ENCODE data around the gene PLEKHA1.

PLEKHA1 gene

DNA sequence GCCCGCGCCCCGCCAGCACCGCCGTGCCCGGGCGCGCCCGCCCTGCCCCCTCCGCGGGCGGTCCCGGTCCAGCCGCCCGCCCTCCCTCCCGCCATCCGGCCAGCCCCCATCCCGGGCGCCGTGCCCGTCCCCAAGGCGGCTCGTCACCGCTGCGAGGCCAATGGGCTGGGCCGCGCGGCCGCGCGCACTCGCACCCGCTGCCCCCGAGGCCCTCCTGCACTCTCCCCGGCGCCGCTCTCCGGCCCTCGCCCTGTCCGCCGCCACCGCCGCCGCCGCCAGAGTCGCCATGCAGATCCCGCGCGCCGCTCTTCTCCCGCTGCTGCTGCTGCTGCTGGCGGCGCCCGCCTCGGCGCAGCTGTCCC, 86.8 kb downstream of the PLEKHA1 start, which contains the start of gene HTRA1:
Gene HTRA1 (plus strand): TSS at position 187 of the 362 bp plus-strand sequence. CDS start 100 bp downstream, at position 287.
- no peaks in the 10 kb centered on the region for H3K9me3 Mint-ChIP-seq
- no peak within 1 kb of the TSS for H3K27ac Mint-ChIP-seq
- peaks cover 16% of the 10 kb centered on the region for H3K27me3 Mint-ChIP-seq
- DNase-seq (ENCODE audit: low spot score in 2 of 2) (no peak), ATAC-seq (ENCODE audit: low read depth) (no peak)
- H3K4me3 Mint-ChIP-seq: no peak within 1 kb of the TSS
- no peaks in the 10 kb centered on the region for H3K36me3 Mint-ChIP-seq
- peaks cover 3% of the 10 kb centered on the region for H3K4me1 Mint-ChIP-seq

DNA sequence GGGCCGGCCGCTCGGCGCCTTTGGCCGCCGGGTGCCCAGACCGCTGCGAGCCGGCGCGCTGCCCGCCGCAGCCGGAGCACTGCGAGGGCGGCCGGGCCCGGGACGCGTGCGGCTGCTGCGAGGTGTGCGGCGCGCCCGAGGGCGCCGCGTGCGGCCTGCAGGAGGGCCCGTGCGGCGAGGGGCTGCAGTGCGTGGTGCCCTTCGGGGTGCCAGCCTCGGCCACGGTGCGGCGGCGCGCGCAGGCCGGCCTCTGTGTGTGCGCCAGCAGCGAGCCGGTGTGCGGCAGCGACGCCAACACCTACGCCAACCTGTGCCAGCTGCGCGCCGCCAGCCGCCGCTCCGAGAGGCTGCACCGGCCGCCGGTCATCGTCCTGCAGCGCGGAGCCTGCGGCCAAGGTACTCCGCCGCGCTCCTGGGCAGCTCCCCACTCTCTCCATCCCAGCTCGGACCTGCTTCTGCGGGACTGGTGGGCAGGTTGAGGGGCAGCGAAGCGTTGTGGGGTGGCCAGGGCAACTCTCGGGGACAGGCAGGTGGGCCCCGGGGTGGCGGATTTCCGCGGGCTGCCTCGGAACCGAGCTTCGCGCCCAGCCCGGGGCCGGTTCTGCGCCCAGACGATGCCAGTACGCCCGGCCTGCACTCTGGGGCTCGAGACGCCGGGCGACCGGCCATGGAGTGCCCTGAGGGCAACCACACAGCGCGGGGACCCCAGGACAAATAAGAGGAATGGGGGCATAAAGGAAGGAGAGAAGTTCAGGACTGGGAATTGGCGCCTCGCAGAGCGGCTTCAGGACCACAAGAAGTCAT, 87.4 kb downstream of the PLEKHA1 start:
- Mint-ChIP-seq H3K36me3 (no peaks in the 10 kb centered on the region), H3K4me1 (peaks cover 3% of the 10 kb centered on the region), H3K9me3 (no peaks in the 10 kb centered on the region), H3K4me3 (no peak overlapping the region), H3K27ac (no peak overlapping the region), H3K27me3 (peaks cover 16% of the 10 kb centered on the region)
- no peak for DNase-seq (ENCODE audit: low spot score in 2 of 2)
- no peak for ATAC-seq (ENCODE audit: low read depth)

- H3K36me3 Mint-ChIP-seq: no peaks in the 10 kb centered on the region
- H3K9me3 Mint-ChIP-seq: no peaks in the 10 kb centered on the region
- no peak overlapping the region for H3K27ac Mint-ChIP-seq
- no peak for DNase-seq (ENCODE audit: low spot score in 2 of 2)
- H3K4me1 Mint-ChIP-seq: peaks cover 3% of the 10 kb centered on the region
- no peak overlapping the region for H3K4me3 Mint-ChIP-seq
- peaks cover 12% of the 10 kb centered on the region for H3K27me3 Mint-ChIP-seq
- ATAC-seq (ENCODE audit: low read depth): no peak
Observed at GRCh38 chr10:122462533-122463465, 88.3 kb downstream of the PLEKHA1 start.

- Mint-ChIP-seq H3K4me1 (peaks cover 3% of the 10 kb centered on the region), H3K27me3 (peaks cover 12% of the 10 kb centered on the region), H3K4me3 (no peak overlapping the region), H3K9me3 (no peaks in the 10 kb centered on the region), H3K36me3 (no peaks in the 10 kb centered on the region), H3K27ac (no peak overlapping the region)
- no peak for DNase-seq (ENCODE audit: low spot score in 2 of 2)
- ATAC-seq (ENCODE audit: low read depth): no peak
Observed at GRCh38 chr10:122463466-122464249, 89.2 kb downstream of the PLEKHA1 start.

GRCh38 chr10:122464250-122464510, 89.7 kb downstream of the PLEKHA1 start:
- H3K27me3 Mint-ChIP-seq: peaks cover 10% of the 10 kb centered on the region
- ATAC-seq (ENCODE audit: low read depth) (no peak), DNase-seq (ENCODE audit: low spot score in 2 of 2) (no peak)
- peaks cover 3% of the 10 kb centered on the region for H3K4me1 Mint-ChIP-seq
- no peak overlapping the region for H3K27ac Mint-ChIP-seq
- H3K4me3 Mint-ChIP-seq: no peak overlapping the region
- no peaks in the 10 kb centered on the region for H3K9me3 Mint-ChIP-seq
- H3K36me3 Mint-ChIP-seq: no peaks in the 10 kb centered on the region

GRCh38 chr10:122464586-122464985, 90.1 kb downstream of the PLEKHA1 start:
- Mint-ChIP-seq H3K4me1 (peaks cover 3% of the 10 kb centered on the region), H3K9me3 (no peaks in the 10 kb centered on the region), H3K36me3 (no peaks in the 10 kb centered on the region), H3K4me3 (no peak overlapping the region), H3K27ac (no peak overlapping the region), H3K27me3 (peaks cover 10% of the 10 kb centered on the region)
- ATAC-seq (ENCODE audit: low read depth): no peak
- no peak for DNase-seq (ENCODE audit: low spot score in 2 of 2)

- Mint-ChIP-seq H3K9me3 (no peaks in the 10 kb centered on the region), H3K36me3 (no peaks in the 10 kb centered on the region), H3K27me3 (peaks cover 10% of the 10 kb centered on the region), H3K4me3 (no peak overlapping the region), H3K4me1 (peaks cover 3% of the 10 kb centered on the region), H3K27ac (no peak overlapping the region)
- ATAC-seq (ENCODE audit: low read depth) (no peak), DNase-seq (ENCODE audit: low spot score in 2 of 2) (no peak)
Observed at GRCh38 chr10:122465401-122466040, 91.0 kb downstream of the PLEKHA1 start.

DNA sequence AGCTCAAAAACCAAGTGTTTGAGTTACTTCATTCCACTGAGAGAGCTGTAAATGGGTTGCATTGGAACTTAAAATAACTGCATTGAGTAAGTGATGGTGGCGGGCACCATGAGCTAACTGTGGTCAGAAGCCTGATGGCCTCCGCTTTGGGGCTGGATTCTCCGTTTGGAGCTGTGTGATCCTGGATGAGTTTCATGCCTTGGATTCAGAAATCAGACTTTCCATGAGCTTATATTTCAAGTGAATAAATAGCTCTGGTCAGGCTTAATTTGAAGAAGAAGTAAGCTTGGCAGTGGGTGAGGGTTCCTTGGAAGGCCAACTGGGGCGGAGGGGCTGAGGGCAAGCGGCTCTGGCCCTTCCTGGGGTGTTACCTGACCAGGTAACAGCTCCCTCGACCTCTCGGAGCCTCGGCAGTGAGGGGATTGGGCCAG, 92.5 kb downstream of the PLEKHA1 start:
- Mint-ChIP-seq H3K9me3 (no peaks in the 10 kb centered on the region), H3K4me3 (no peak overlapping the region), H3K27ac (no peak overlapping the region), H3K27me3 (peaks cover 11% of the 10 kb centered on the region), H3K36me3 (no peaks in the 10 kb centered on the region), H3K4me1 (peaks cover 3% of the 10 kb centered on the region)
- ATAC-seq (ENCODE audit: low read depth) (no peak), DNase-seq (ENCODE audit: low spot score in 2 of 2) (no peak)

- DNase-seq (ENCODE audit: low spot score in 2 of 2) (no peak), ATAC-seq (ENCODE audit: low read depth) (no peak)
- H3K4me1 Mint-ChIP-seq: peaks cover 3% of the 10 kb centered on the region
- no peaks in the 10 kb centered on the region for H3K36me3 Mint-ChIP-seq
- H3K27ac Mint-ChIP-seq: no peak overlapping the region
- H3K9me3 Mint-ChIP-seq: no peaks in the 10 kb centered on the region
- no peak overlapping the region for H3K4me3 Mint-ChIP-seq
- peaks cover 9% of the 10 kb centered on the region for H3K27me3 Mint-ChIP-seq
Observed at GRCh38 chr10:122467701-122468100, 93.2 kb downstream of the PLEKHA1 start.

GRCh38 chr10:122468307-122468925, 93.9 kb downstream of the PLEKHA1 start:
- Mint-ChIP-seq H3K36me3 (no peaks in the 10 kb centered on the region), H3K4me3 (no peak overlapping the region), H3K9me3 (no peaks in the 10 kb centered on the region), H3K27ac (no peak overlapping the region), H3K4me1 (no peaks in the 10 kb centered on the region), H3K27me3 (peaks cover 7% of the 10 kb centered on the region)
- DNase-seq (ENCODE audit: low spot score in 2 of 2) (no peak), ATAC-seq (ENCODE audit: low read depth) (no peak)

- Mint-ChIP-seq H3K27me3 (peaks cover 4% of the 10 kb centered on the region), H3K4me3 (no peak overlapping the region), H3K4me1 (no peaks in the 10 kb centered on the region), H3K9me3 (no peaks in the 10 kb centered on the region), H3K27ac (no peak overlapping the region), H3K36me3 (no peaks in the 10 kb centered on the region)
- no peak for DNase-seq (ENCODE audit: low spot score in 2 of 2)
- no peak for ATAC-seq (ENCODE audit: low read depth)
Observed at GRCh38 chr10:122468926-122469781, 94.6 kb downstream of the PLEKHA1 start.

GRCh38 chr10:122469848-122470247, 95.3 kb downstream of the PLEKHA1 start:
- no peak for ATAC-seq (ENCODE audit: low read depth)
- no peaks in the 10 kb centered on the region for H3K36me3 Mint-ChIP-seq
- H3K27me3 Mint-ChIP-seq: peaks cover 5% of the 10 kb centered on the region
- no peak overlapping the region for H3K4me3 Mint-ChIP-seq
- H3K4me1 Mint-ChIP-seq: peaks cover 2% of the 10 kb centered on the region
- no peak overlapping the region for H3K27ac Mint-ChIP-seq
- no peak for DNase-seq (ENCODE audit: low spot score in 2 of 2)
- no peaks in the 10 kb centered on the region for H3K9me3 Mint-ChIP-seq

All from memory B cell (primary cell).